Measurements from ENCODE around the gene RAB10.
"Not testable (repeated sequence)": the region's sequence is repeated elsewhere in the genome, so short reads cannot be mapped to it uniquely, and the experiment has no call there.

DNA sequence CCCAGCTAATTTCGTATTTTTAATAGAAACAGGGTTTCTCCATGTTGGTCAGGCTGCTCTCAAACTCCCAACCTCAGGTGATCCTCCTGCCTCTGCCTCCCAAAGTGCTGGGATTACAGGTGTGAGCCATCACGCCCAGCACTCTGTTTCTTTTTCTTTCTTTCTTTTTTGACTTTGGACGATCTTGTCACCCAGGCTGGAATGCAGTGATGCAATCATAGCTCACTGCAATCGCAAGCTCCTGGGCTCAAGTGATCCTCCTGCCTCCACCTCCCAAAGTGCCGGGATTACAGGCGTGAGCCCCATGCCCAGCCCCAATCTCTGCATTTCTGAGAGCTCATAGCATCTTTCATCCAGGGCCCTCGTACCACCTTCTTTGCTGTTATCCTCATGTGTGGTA lies 34.5 kb upstream of the RAB10 start:
- TF ChIP-seq, protein P1, sequence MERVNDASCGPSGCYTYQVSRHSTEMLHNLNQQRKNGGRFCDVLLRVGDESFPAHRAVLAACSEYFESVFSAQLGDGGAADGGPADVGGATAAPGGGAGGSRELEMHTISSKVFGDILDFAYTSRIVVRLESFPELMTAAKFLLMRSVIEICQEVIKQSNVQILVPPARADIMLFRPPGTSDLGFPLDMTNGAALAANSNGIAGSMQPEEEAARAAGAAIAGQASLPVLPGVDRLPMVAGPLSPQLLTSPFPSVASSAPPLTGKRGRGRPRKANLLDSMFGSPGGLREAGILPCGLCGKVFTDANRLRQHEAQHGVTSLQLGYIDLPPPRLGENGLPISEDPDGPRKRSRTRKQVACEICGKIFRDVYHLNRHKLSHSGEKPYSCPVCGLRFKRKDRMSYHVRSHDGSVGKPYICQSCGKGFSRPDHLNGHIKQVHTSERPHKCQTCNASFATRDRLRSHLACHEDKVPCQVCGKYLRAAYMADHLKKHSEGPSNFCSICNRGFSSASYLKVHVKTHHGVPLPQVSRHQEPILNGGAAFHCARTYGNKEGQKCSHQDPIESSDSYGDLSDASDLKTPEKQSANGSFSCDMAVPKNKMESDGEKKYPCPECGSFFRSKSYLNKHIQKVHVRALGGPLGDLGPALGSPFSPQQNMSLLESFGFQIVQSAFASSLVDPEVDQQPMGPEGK (CRISPR knock-in tag; IDR thresholded peaks at IDR 0.05; ENCODE audit: borderline replicate concordance), result not testable (repeated sequence)
- not testable (repeated sequence) for TF ChIP-seq BACH2 (CRISPR knock-in tag; IDR thresholded peaks at IDR 0.05; ENCODE audit: borderline replicate concordance); CSDC2 (CRISPR knock-in tag; IDR thresholded peaks at IDR 0.05); PPARA (CRISPR knock-in tag; IDR thresholded peaks at IDR 0.05; ENCODE audit: borderline replicate concordance); ZNF70 (CRISPR knock-in tag; IDR thresholded peaks at IDR 0.05); ZFP30 (CRISPR knock-in tag; IDR thresholded peaks at IDR 0.05); TOX (CRISPR knock-in tag; IDR thresholded peaks at IDR 0.05; ENCODE audit: borderline replicate concordance)
- TF ChIP-seq, protein P2, sequence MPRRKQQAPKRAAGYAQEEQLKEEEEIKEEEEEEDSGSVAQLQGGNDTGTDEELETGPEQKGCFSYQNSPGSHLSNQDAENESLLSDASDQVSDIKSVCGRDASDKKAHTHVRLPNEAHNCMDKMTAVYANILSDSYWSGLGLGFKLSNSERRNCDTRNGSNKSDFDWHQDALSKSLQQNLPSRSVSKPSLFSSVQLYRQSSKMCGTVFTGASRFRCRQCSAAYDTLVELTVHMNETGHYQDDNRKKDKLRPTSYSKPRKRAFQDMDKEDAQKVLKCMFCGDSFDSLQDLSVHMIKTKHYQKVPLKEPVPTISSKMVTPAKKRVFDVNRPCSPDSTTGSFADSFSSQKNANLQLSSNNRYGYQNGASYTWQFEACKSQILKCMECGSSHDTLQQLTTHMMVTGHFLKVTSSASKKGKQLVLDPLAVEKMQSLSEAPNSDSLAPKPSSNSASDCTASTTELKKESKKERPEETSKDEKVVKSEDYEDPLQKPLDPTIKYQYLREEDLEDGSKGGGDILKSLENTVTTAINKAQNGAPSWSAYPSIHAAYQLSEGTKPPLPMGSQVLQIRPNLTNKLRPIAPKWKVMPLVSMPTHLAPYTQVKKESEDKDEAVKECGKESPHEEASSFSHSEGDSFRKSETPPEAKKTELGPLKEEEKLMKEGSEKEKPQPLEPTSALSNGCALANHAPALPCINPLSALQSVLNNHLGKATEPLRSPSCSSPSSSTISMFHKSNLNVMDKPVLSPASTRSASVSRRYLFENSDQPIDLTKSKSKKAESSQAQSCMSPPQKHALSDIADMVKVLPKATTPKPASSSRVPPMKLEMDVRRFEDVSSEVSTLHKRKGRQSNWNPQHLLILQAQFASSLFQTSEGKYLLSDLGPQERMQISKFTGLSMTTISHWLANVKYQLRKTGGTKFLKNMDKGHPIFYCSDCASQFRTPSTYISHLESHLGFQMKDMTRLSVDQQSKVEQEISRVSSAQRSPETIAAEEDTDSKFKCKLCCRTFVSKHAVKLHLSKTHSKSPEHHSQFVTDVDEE (CRISPR knock-in tag; IDR thresholded peaks at IDR 0.05), result not testable (repeated sequence)

Measured in SK-N-SH treated with all-trans-retinoic acid at 6 μM for 48 hours (cell line).